ENCODE results near the gene C5orf63.
"Not testable (repeated sequence)": the region's sequence is repeated elsewhere in the genome, so short reads cannot be mapped to it uniquely, and the experiment has no call there.

Gene C5orf63

DNA sequence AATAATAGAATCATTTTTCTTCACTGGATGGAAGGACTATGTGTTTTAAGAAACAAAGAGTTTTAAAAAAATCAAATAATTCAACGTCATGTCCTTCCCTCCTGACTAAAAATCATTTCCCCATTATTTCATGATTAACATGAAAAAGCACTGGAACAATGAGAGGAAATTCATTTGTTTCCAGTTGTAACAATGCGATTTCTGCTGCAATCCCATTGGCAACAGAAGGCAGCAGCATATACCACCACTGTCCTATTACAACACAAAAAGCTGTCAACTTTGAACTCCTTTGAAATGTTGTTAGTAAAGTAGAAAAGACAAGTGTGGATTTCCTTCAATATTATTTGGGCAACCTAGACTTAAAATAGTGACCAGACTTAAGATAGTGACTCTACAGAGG lies 3.1 kb downstream of the C5orf63 start:
- DNase-seq: no peak

GRCh38 chr5:127068493-127069214 lies 4.6 kb downstream of the C5orf63 start:
- DNase-seq: no peak

DNA sequence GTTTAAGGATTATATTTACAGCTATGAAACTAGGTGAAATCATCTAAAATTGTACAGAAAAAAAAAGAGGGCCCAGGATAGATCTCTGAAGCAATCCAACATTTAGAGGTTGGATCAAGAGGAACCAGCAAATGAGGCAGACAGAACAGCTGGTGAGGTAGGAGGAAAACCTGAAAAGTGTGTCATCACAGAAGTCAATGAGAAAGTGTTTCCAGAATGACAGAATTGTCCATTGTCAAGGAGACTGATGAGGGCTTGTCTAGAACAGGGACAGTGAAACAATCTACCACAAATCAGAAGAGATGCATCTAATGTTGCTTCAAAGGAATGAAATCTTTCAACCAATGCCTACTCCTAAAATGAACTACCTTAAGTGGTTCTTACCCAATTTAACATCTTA lies 6.6 kb downstream of the C5orf63 start:
- no peak for DNase-seq

DNA sequence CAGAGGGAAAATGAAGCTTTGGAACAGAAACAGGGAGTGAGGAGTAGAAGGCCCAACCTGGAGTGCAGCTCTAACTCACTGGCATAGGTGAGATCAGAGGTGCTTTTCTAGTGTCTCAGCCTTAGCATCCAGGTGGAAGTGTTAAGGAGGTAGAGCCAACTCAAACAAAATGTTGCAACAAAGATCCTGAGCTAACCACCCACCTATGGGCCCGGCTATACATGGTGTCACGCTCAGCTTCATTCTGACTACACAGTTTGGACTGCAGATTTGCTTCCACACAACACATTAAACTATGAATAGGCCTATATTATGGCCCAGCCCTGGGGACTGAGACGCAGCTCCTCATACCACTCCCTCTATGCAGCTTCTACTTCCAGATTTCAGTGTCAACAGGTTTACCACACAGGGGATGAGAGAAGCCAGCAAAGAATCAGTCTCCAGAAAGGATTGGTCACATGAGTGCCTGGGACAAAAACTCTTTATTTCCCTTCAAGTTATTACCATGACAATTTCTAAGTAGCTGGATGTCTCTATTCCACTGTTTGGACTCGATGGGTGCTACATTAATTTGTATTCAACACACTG lies 9.0 kb downstream of the C5orf63 start:
- DNase-seq: no peak

GRCh38 chr5:127063257-127063913 lies 9.9 kb downstream of the C5orf63 start:
- no peak for DNase-seq

DNA sequence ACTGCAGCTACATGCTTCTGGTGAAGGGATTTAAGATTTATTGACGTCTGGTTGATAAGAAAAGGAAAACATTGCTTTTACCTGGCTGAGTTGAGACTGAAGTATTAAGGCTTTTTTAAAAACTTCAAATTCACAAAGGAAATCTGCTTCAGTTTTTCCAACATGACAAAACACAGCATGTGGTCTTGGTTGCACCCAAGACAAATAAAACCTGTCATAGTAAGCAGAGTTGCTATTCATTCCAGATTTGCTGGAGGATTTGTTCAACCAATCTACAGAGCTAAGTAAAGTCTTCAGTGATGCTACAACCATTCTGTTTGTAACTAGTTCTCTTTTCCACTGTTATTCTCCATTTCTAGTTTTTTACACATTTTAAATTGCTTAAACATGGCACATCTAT lies 11.3 kb downstream of the C5orf63 start:
- no peak for DNase-seq

GRCh38 chr5:127061537-127061936 lies 11.8 kb downstream of the C5orf63 start:
- no peak for DNase-seq

GRCh38 chr5:127060470-127060985 lies 12.8 kb downstream of the C5orf63 start:
- no peak for DNase-seq

DNA sequence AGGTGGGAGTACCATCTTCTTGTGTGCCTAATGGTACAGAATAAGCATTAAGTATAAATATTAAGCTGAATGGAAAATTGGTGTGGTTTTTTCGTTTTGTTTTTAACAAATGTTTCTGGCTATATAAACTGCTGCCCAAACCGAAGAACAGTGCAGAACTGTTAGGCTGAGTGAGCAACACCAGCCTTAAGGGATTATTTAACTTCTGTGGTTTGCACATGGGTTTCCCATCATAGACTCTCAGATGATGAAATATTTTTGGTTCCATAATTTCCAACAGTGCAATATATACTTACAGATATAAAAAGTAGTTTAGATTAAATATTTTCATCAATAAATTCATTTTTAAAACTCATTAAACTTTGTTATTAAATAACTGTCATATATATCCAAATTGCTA lies 16.4 kb downstream of the C5orf63 start:
- DNase-seq: no peak

DNA sequence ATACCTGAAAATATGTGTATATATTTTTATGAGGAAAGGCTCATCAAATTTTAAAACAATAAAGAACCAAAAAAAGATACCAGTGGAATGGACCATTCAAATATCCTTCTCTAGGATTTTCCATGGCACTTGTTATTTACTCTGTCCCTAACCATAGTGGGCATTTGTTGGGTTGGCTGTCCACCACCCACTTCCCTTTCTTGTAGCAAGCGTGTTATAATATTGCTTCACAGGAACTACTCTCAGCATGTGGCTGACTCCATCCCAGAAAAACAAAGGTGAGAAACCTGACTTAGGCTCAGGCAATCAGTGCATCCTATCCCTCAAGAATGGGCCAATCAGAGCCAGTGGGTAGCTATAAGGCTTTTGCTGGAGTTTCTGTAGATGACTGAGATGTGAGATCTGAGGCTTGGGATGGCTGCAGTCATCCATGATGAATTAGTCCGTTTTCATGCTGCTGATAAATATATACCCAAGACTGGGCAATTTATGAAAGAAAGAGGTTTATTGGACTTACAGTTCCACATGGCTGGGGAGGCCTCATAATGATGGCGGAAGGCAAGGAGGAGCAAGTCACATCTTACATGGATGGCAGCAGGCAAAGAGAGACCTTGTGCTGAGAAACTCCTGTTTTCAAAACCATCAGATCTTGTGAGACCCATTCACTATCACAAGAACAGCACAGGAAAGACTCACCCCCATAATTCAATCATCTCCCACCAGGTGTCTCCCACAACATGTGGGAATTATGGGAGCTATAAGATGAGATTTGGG lies 17.2 kb downstream of the C5orf63 start:
- no peak for DNase-seq

- DNase-seq: not testable (repeated sequence)
Observed at GRCh38 chr5:127053551-127053950, 19.8 kb downstream of the C5orf63 start.

DNA sequence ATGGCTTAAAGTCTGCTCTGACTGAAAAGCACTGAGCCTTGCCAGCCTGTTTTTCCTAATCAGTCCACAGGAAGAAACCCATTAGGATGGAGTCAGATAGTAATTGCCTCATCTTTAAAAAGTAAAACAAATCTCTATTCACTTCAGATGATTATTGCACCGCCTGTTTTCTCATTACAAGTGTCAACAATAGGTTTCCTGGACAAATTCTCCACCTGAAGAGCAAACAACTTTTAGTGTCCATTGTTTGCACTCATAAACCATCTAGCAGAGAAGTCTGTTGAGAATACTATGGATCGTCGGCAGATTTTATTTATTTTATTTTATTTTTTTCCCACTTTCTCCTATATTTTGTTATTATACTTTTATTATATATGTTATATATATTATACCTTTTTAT lies 20.3 kb downstream of the C5orf63 start:
- DNase-seq: no peak

DNA sequence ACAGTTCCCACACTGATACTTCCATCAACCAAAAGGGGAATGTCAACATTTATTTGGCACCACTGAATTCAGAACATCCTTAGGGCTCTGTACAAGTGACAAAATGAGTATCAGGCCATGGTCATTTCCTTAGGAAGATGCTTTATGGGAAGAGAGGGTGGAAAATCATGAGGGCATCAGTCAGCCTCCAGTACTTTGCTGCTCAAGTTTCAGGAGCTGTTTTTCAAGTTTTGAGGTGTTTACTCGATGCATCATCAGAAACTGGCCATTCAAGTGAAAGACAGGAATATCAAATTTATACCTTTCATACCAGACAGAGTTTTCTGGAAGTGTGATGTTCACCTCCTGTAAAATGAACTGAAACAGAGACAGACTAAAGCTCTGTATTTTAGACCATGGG lies 21.7 kb downstream of the C5orf63 start:
- no peak for DNase-seq

- DNase-seq: no peak
Observed at GRCh38 chr5:127046343-127047072, 26.8 kb downstream of the C5orf63 start.

DNA sequence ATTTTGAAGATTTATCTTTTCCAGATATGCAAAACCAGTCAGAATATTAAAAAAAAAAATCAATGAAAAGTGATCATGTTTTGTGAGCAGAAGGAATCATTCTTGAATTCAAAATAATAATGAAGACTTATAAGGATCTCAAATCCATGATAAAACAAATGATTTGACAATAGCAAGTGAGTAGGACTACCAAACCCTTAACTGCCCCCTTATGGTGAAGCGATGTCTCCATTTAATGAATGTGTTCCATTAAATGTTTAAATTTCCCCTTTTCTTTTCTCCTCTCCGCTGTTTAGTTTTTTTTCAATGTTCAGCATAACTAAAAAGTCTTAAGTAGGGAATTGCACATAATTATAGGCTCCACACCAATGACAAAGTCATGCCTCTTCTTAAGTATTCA lies 30.7 kb downstream of the C5orf63 start:
- DNase-seq: no peak

DNA sequence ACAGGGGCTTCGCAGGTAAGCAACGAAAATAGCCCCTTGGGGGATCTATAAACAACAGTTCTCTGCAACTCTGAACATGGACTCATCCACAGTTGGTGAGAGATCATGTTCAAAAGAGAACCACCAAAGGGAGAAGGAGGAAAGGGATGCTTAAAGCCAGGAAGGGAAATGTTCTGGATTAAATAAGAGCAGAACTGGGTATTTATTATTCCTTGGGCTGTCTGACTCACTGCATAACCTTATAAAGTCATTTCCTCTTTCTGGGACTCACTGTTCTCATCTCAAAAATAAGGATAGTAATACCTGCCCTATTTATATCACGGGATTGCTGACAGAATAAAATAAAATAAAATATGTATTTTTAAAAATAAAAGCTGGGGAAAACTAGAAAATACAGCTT lies 31.7 kb downstream of the C5orf63 start:
- DNase-seq: no peak

DNA sequence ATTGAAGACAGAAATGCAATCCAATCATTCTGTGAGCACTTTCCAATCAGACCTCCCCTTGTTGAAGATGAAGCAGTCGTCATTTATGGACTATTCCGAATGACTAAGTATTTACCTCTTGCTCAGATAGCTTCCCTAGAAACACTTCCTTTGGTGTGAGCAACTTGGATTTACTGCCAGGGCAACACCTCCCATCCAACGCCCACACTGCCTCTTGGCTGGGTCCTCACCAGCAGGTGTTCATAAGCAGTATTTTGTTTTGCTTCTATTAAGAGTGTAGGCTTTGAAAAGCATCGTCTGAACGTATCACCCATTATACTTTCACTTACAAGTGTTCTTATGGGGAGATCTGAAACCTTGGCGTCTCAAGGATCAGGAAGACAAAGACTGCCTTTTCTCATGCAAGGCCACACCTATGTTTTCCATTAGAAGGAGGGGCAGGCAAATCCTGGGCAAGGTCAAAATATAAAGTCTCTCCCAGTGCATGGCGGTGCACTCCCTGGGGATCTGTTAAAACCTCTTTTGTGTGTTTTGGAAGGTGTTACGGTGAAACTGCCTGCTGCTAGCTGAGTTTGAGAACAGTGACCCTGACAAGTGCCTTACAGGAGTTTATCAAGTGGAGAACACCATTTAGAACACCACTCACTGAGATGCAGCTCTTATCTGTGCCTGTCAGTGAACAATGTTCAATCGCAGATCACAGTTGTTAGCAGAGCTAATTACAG lies 32.3 kb downstream of the C5orf63 start:
- DNase-seq: no peak

GRCh38 chr5:127038550-127038949 lies 34.8 kb downstream of the C5orf63 start:
- no peak for DNase-seq

DNA sequence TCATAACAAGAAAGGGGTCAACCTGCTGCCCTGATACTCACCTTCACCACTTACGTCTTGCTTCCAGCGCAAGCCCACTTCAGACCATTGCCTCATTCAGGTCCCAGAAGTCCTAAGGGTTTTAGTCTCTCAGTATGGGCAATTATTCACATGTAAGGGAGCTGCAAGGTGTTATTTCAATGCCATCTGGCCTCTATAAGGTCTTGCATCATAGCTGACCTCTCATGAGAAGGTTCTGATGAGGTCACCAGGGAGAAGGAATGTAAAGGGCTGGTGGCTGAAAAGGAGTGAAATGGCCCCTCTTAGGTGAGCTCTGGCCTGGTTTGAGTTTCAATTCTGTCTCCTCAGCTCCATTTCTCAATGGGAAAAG lies 41.5 kb downstream of the C5orf63 start:
- DNase-seq: no peak

- peak; percentile 3 for DNase-seq
Observed at GRCh38 chr5:127031147-127031862, 42.0 kb downstream of the C5orf63 start.
